ENCODE results near the gene MRTFA.

Gene MRTFA

GRCh38 chr22:40397396-40397795 is 239.1 kb downstream of the MRTFA start:
- TF ChIP-seq LEF1 (IDR thresholded peaks at IDR 0.05; ENCODE audit: borderline replicate concordance) (no peak), NFRKB (IDR thresholded peaks at IDR 0.05) (no peak), HDGF (IDR thresholded peaks at IDR 0.05; ENCODE audit: borderline replicate concordance) (no peak), FOXA1 (IDR thresholded peaks at IDR 0.05) (no peak)
- no peak for DNase-seq (ENCODE audit: extremely low spot score)
- CTCF ChIA-PET, result no interaction called here
- POLR2A ChIA-PET, result interaction anchor here (0.9 to 1.3 kb wide), 2 partner anchors 12 to 15 kb away, joined by 3 to 4 read pairs; no protein-coding TSS in a partner anchor

DNA sequence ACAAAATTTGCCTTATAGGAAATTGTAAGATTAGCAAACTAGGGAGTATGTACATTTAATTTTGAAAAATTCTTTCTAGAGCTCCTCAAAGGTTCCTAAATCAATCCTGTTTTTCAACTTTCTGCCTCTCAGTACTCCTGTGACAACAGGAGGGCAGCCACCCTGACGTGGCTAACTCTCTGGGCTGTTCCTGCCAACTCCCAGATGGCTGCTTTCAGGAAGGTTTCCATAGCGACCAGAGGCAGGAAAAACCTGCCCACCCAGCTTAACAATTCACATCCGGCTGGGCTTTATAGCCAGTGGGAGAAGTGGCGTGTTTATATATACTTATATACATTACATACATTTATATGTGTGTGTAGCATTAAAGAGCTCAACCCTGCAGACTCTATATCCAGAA is 239.6 kb downstream of the MRTFA start:
- ChIA-PET POLR2A (interaction anchor here (1.3 kb wide), 1 partner anchor 15 kb away, joined by 4 read pairs; no protein-coding TSS in a partner anchor), CTCF (no interaction called here)
- TF ChIP-seq FOXK2 (IDR thresholded peaks at IDR 0.05) (no peak), ZNF384 (IDR thresholded peaks at IDR 0.05) (no peak), PKNOX1 (IDR thresholded peaks at IDR 0.05) (no peak), ARNT (IDR thresholded peaks at IDR 0.05) (no peak), L3MBTL2 (conservative IDR thresholded peaks at IDR 0.05) (no peak), FOXM1 (IDR thresholded peaks at IDR 0.05; ENCODE audit: borderline replicate concordance) (no peak), HDGF (IDR thresholded peaks at IDR 0.05; ENCODE audit: borderline replicate concordance) (no peak), TARDBP (IDR thresholded peaks at IDR 0.05) (no peak), LEF1 (IDR thresholded peaks at IDR 0.05; ENCODE audit: borderline replicate concordance) (no peak)
- peak; percentile 52 for DNase-seq (ENCODE audit: extremely low spot score)

- ChIA-PET POLR2A (interaction anchor here (1.0 kb wide), 1 partner anchor 9 kb away, joined by 4 read pairs; no protein-coding TSS in a partner anchor), CTCF (no interaction called here)
- no peak for DNase-seq (ENCODE audit: extremely low spot score)
- TF ChIP-seq LEF1 (IDR thresholded peaks at IDR 0.05; ENCODE audit: borderline replicate concordance), result no peak
- TF ChIP-seq CTBP1 (IDR thresholded peaks at IDR 0.05; ENCODE audit: borderline replicate concordance), result no peak
- TF ChIP-seq NFRKB (IDR thresholded peaks at IDR 0.05), result no peak
Observed at GRCh38 chr22:40395607-40396006, 240.9 kb downstream of the MRTFA start.

DNA sequence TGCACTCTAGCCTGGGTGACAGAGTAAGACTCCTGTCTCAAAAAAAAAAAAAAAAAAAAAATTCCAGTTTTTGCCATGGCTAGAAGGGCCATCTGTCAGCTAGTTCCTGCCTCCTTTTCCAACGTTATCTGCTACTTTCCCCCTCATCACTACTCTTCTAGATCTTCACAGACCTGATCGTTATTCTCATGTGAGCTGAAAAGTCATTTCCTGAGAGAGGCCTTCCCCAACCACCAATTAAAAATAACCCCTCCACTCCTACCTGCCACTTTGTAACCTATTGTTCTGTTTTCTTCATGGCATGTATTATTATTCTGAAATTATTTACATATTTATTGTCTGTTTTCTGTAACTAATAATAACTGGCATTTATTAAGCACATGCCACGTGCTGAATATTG is 241.9 kb downstream of the MRTFA start:
- DNase-seq (ENCODE audit: extremely low spot score), result no peak
- TF ChIP-seq BHLHE40 (IDR thresholded peaks at IDR 0.05; ENCODE audit: borderline replicate concordance), result no peak
- TF ChIP-seq LEF1 (IDR thresholded peaks at IDR 0.05; ENCODE audit: borderline replicate concordance), result no peak
- POLR2A ChIA-PET, result interaction anchor here (1.0 kb wide), 1 partner anchor 10 kb away, joined by 4 read pairs; no protein-coding TSS in a partner anchor
- CTCF ChIA-PET, result no interaction called here

- CTCF ChIA-PET, result no interaction called here
- TF ChIP-seq ELF4 (IDR thresholded peaks at IDR 0.05) (no peak), FOXK2 (IDR thresholded peaks at IDR 0.05) (no peak), ZNF384 (IDR thresholded peaks at IDR 0.05) (no peak), ARNT (IDR thresholded peaks at IDR 0.05) (no peak), SUZ12 (IDR thresholded peaks at IDR 0.05) (no peak), FOXM1 (IDR thresholded peaks at IDR 0.05; ENCODE audit: borderline replicate concordance) (no peak), PKNOX1 (IDR thresholded peaks at IDR 0.05) (no peak), CTBP1 (IDR thresholded peaks at IDR 0.05; ENCODE audit: borderline replicate concordance) (no peak), SP1 (IDR thresholded peaks at IDR 0.05) (no peak)
- POLR2A ChIA-PET, result no interaction called here
- no peak for DNase-seq (ENCODE audit: extremely low spot score)
Observed at GRCh38 chr22:40392618-40393017, 243.9 kb downstream of the MRTFA start.

GRCh38 chr22:40391417-40391816 is 245.1 kb downstream of the MRTFA start:
- ChIA-PET POLR2A (no interaction called here), CTCF (interaction anchor here (0.6 kb wide), 1 partner anchor 99 kb away, joined by 3 read pairs; no protein-coding TSS in a partner anchor)
- TF ChIP-seq ELF4 (IDR thresholded peaks at IDR 0.05) (no peak), ARNT (IDR thresholded peaks at IDR 0.05) (no peak), FOXA1 (IDR thresholded peaks at IDR 0.05) (no peak), NFRKB (IDR thresholded peaks at IDR 0.05) (no peak), SP1 (IDR thresholded peaks at IDR 0.05) (no peak), L3MBTL2 (conservative IDR thresholded peaks at IDR 0.05) (no peak), HDGF (IDR thresholded peaks at IDR 0.05; ENCODE audit: borderline replicate concordance) (no peak), PKNOX1 (IDR thresholded peaks at IDR 0.05) (no peak), BHLHE40 (IDR thresholded peaks at IDR 0.05; ENCODE audit: borderline replicate concordance) (no peak), CTBP1 (IDR thresholded peaks at IDR 0.05; ENCODE audit: borderline replicate concordance) (no peak)
- DNase-seq (ENCODE audit: extremely low spot score), result no peak

GRCh38 chr22:40388231-40388630 is 248.3 kb downstream of the MRTFA start:
- CTCF ChIA-PET, result no interaction called here
- no peak for TF ChIP-seq CTBP1 (IDR thresholded peaks at IDR 0.05; ENCODE audit: borderline replicate concordance)
- no peak for TF ChIP-seq L3MBTL2 (conservative IDR thresholded peaks at IDR 0.05)
- TF ChIP-seq ZNF384 (IDR thresholded peaks at IDR 0.05), result no peak
- TF ChIP-seq ELF4 (IDR thresholded peaks at IDR 0.05), result no peak
- TF ChIP-seq SP1 (IDR thresholded peaks at IDR 0.05), result no peak
- no peak for TF ChIP-seq NFRKB (IDR thresholded peaks at IDR 0.05)
- no peak for TF ChIP-seq FOXK2 (IDR thresholded peaks at IDR 0.05)
- TF ChIP-seq SUZ12 (IDR thresholded peaks at IDR 0.05), result no peak
- TF ChIP-seq FOXA1 (IDR thresholded peaks at IDR 0.05), result no peak
- no peak for TF ChIP-seq HDGF (IDR thresholded peaks at IDR 0.05; ENCODE audit: borderline replicate concordance)
- TF ChIP-seq BHLHE40 (IDR thresholded peaks at IDR 0.05; ENCODE audit: borderline replicate concordance), result no peak
- TF ChIP-seq TARDBP (IDR thresholded peaks at IDR 0.05), result no peak
- TF ChIP-seq PKNOX1 (IDR thresholded peaks at IDR 0.05), result no peak
- no peak for TF ChIP-seq FOXM1 (IDR thresholded peaks at IDR 0.05; ENCODE audit: borderline replicate concordance)
- no peak for TF ChIP-seq LEF1 (IDR thresholded peaks at IDR 0.05; ENCODE audit: borderline replicate concordance)
- TF ChIP-seq ARNT (IDR thresholded peaks at IDR 0.05), result no peak
- POLR2A ChIA-PET, result no interaction called here
- DNase-seq (ENCODE audit: extremely low spot score), result no peak
